A549 (cell line): ENCODE data around the gene FAM181A. TPM values are rescaled to one million over a fixed set of nuclear protein-coding genes. Genes with fewer than 3 reads are reported as not detected.

Experiments
- ATAC-seq, 2 experiments: fragments of 200-7000 bp in 1 of 2; fragments of >200 bp in 1 of 2; cut with Nextera tagmentation in 1 of 2; cut with Tn5 transposase in 1 of 2; 3 replicates each; pipeline versions ENCODE4 v1.8.0 to v1.9.1; 2018 to 2020; ENCODE audit warnings: mild to moderate bottlenecking in 1 of 2, moderate library complexity in 1 of 2
- CTCF ChIA-PET: fragments of 300-600 bp; sonication (Branson Sonifier 250); formaldehyde crosslinking; extraction: SDS; loops from one replicate; lab custom pipeline; 2021; ENCODE audit warnings: antibody characterized with exemption, inconsistent platforms; lab: Yijun Ruan, JAX
- POLR2A ChIA-PET: fragments of 350-600 bp; formaldehyde crosslinking; extraction: SDS; loops from one replicate; lab custom pipeline; 2021; ENCODE audit warnings: antibody characterized with exemption, inconsistent platforms; lab: Yijun Ruan, JAX
- DNase-seq, 2 experiments: peaks; one replicate each; pipeline versions ENCODE4 v3.0.0 to v3.0.0-alpha.2; 2011 to 2016; ENCODE audit warnings: low read depth in 1 of 2, low spot score in 1 of 2
- FAIRE-seq: peaks from 2 replicates; lab custom pipeline; 2011; peaks lifted over from hg19 to GRCh38; lab: Jason Lieb, UNC
- H3K27ac ChIP-seq, 2 experiments: fragments of >200 bp; sonication (Bioruptor Twin); formaldehyde crosslinking; 3 replicates each; pipeline ENCODE4 v1.5.1; 2016 to 2017
- H3K4me1 ChIP-seq: fragments of >200 bp; sonication (Bioruptor Twin); formaldehyde crosslinking; 3 replicates; pipeline ENCODE4 v1.6.1; 2016
- H3K4me2 ChIP-seq: fragments of >200 bp; sonication (Bioruptor Twin); formaldehyde crosslinking; 3 replicates; pipeline ENCODE4 v1.6.1; 2016
- H3K4me3 ChIP-seq: fragments of >200 bp; sonication (Bioruptor Twin); formaldehyde crosslinking; 3 replicates; pipeline ENCODE4 v1.5.1; 2016
- H3K9me3 ChIP-seq: fragments of >200 bp; sonication (Bioruptor Twin); formaldehyde crosslinking; 3 replicates; pipeline ENCODE4 v1.6.1; 2016
- BCL3 ChIP-seq: fragments of >200 bp; sonication (Bioruptor Twin); formaldehyde crosslinking; IDR thresholded peaks from 3 replicates; pipeline ENCODE4 v1.6.1; 2016
- CEBPB ChIP-seq, 2 experiments: fragments of >200 bp in 1 of 2; sonication (Bioruptor Twin) in 1 of 2; formaldehyde crosslinking in 1 of 2; IDR thresholded peaks; 2 replicates each; pipeline ENCODE4 v1.6.1; 2012 to 2016
- CHD2 ChIP-seq: fragments of 150-350 bp; IDR thresholded peaks from 2 replicates; pipeline ENCODE4 v1.6.1; 2014; ENCODE audit warnings: low read length; ENCODE audit not compliant: partially characterized antibody
- E2F6 ChIP-seq: IDR thresholded peaks from 2 replicates; pipeline ENCODE4 v1.6.1; 2012; ENCODE audit warnings: low read depth, borderline replicate concordance
- EHMT2 ChIP-seq: fragments of 200-600 bp; sonication (generic); IDR thresholded peaks from 2 replicates; pipeline ENCODE4 v1.6.1; 2016; ENCODE audit warnings: antibody characterized with exemption, low read depth, mild to moderate bottlenecking, moderate library complexity
- ESRRA ChIP-seq: fragments of 150-350 bp; IDR thresholded peaks from 2 replicates; pipeline ENCODE4 v1.6.1; 2014; ENCODE audit warnings: mild to moderate bottlenecking, low read length, borderline replicate concordance
- GATA3 ChIP-seq: IDR thresholded peaks from 2 replicates; pipeline ENCODE4 v1.6.1; 2012; ENCODE audit warnings: borderline replicate concordance
- HDAC2 ChIP-seq: fragments of 200-600 bp; sonication (generic); IDR thresholded peaks from 2 replicates; pipeline ENCODE4 v1.6.1; 2016
- HMGXB4 ChIP-seq: fragments of 250-450 bp; sonication (Bioruptor Pico); IDR thresholded peaks from 2 replicates; pipeline ENCODE4 v1.5.0; 2021; ENCODE audit warnings: mild to moderate bottlenecking, moderate library complexity, borderline replicate concordance
- HOXB13 ChIP-seq: fragments of 250-450 bp; sonication (Bioruptor Pico); IDR thresholded peaks from 2 replicates; pipeline ENCODE4 v1.5.0; 2020; ENCODE audit warnings: low read depth, mild to moderate bottlenecking, moderate library complexity
- HOXB5 ChIP-seq: fragments of 250-450 bp; sonication (Bioruptor Pico); IDR thresholded peaks from 2 replicates; pipeline ENCODE4 v1.5.0; 2020; ENCODE audit warnings: mild to moderate bottlenecking, moderate library complexity
- MAFK ChIP-seq: fragments of 450-650 bp; IDR thresholded peaks from 2 replicates; pipeline ENCODE4 v1.6.1; 2014; ENCODE audit not compliant: partially characterized antibody
- MAZ ChIP-seq: fragments of 150-350 bp; IDR thresholded peaks from 2 replicates; pipeline ENCODE4 v1.6.1; 2014; ENCODE audit warnings: antibody characterized with exemption, low read depth, low read length, borderline replicate concordance
- MYC ChIP-seq: IDR thresholded peaks from 2 replicates; pipeline ENCODE4 v1.6.1; 2012; ENCODE audit warnings: mild to moderate bottlenecking, inconsistent platforms, low read length, improper control_type of control experiment, borderline replicate concordance
- NR3C1 ChIP-seq: fragments of >200 bp; sonication (Bioruptor Twin); formaldehyde crosslinking; IDR thresholded peaks from 3 replicates; pipeline ENCODE4 v1.6.1; 2017
- POLR2A ChIP-seq: IDR thresholded peaks from 2 replicates; pipeline ENCODE4 v1.6.1; 2012; ENCODE audit warnings: mild to moderate bottlenecking, low read length
- POLR2AphosphoS2 ChIP-seq: conservative IDR thresholded peaks from 2 replicates; pipeline ENCODE4 v1.6.1; 2012; ENCODE audit warnings: low read length, improper control_type of control experiment, inconsistent platforms
- RARB ChIP-seq: fragments of 250-450 bp; sonication (Bioruptor Pico); IDR thresholded peaks from 2 replicates; pipeline ENCODE4 v1.8.0; 2021; ENCODE audit warnings: mild to moderate bottlenecking, moderate library complexity
- REST ChIP-seq: fragments of 200-600 bp; sonication (generic); IDR thresholded peaks from 2 replicates; pipeline ENCODE4 v1.6.1; 2016; ENCODE audit warnings: antibody characterized with exemption, mild to moderate bottlenecking, moderate library complexity
- RFX5 ChIP-seq: fragments of 450-650 bp; IDR thresholded peaks from 2 replicates; pipeline ENCODE4 v1.7.1; 2014; ENCODE audit warnings: antibody characterized with exemption, mild to moderate bottlenecking, moderate library complexity
- SREBF2 ChIP-seq: fragments of 450-650 bp; IDR thresholded peaks from 2 replicates; pipeline ENCODE4 v1.6.1; 2014; ENCODE audit warnings: mild to moderate bottlenecking, moderate library complexity
- ZFP36 ChIP-seq: fragments of 450-650 bp; IDR thresholded peaks from 2 replicates; pipeline ENCODE4 v1.6.1; 2014; ENCODE audit warnings: borderline replicate concordance; ENCODE audit not compliant: partially characterized antibody
- WGBS: methylation state at CpG from one replicate; pipeline ENCODE4 v1.1.6; 2017; ENCODE audit errors: missing lambda C conversion rate; 5-methylcytosine and 5-hydroxymethylcytosine counted together
- polyA minus RNA-seq: library from RNA; depleted of rRNA, polyadenylated mRNA; stranded (reverse); fragments of >200 nt; gene quantifications from 2 replicates; pipeline ENCODE4 v1.2.3, GENCODE V29; 2011; rRNA and poly(A)+ RNA removed
- polyA plus RNA-seq, 4 experiments: library from polyadenylated mRNA; depleted of rRNA in 3 of 4; stranded (reverse); fragments of >200 nt; fragmentation: RNase III in 1 of 4; extraction: RNeasy Plus Mini Kit Qiagen cat#74134 plus additional on column Dnase treatment in 1 of 4; gene quantifications; 2 replicates in 3 of 4; 3 replicates in 1 of 4; pipeline ENCODE4 v1.2.3, GENCODE V29; 2011 to 2017

Gene FAM181A
- polyA plus RNA-seq (2011; rRNA removed) (not detected in 2 replicates), polyA plus RNA-seq (2017; fragmentation: RNase III; extraction: RNeasy Plus Mini Kit Qiagen cat#74134 plus additional on column Dnase treatment) (not detected in 3 replicates), polyA minus RNA-seq (not detected in 2 replicates)
- polyA plus RNA-seq (2012; cell fraction: cytosol; rRNA removed), result not detected in 2 replicates
- polyA plus RNA-seq (2012; cell fraction: nucleus; rRNA removed), result not detected in 2 replicates

- no peak within 1 kb of the TSS for H3K4me2 ChIP-seq
- TF ChIP-seq CEBPB (IDR thresholded peaks at IDR 0.05) (no peak), REST (no peak), CHD2 (no peak), HDAC2 (no peak), POLR2AphosphoS2 (no peak), MAZ (no peak), NR3C1 (no peak), ESRRA (no peak), SREBF2 (no peak), RFX5 (no peak), EHMT2 (no peak), MYC (no peak)
- TF ChIP-seq, all 56 proteins: peak for 0
- H3K9me3 ChIP-seq, result no peaks in the 10 kb centered on the region
- CTCF ChIA-PET, result interaction anchor here (0.9 to 1.9 kb wide), 2 partner anchors 13 to 18 kb away, joined by 3 to 9 read pairs; no protein-coding TSS in a partner anchor
- no peak within 1 kb of the TSS for H3K27ac ChIP-seq
- FAIRE-seq, result no peak
- DNase-seq, result no peak
- no peak for ATAC-seq
- H3K4me1 ChIP-seq, result no peaks in the 10 kb centered on the region
- WGBS, result 71% methylated on average over 31 of the region's 38 CpGs
- POLR2A ChIA-PET, result no interaction called here
- no peak within 1 kb of the TSS for H3K4me3 ChIP-seq
Observed at GRCh38 chr14:93926873-93927799, at the start of gene FAM181A. Gene FAM181A (plus strand): TSS chr14:93927344. CDS start chr14:93928286, 942 bp downstream.

- POLR2A ChIA-PET, result no interaction called here
- DNase-seq, result no peak
- FAIRE-seq, result no peak
- CTCF ChIA-PET, result no interaction called here
- Histone ChIP-seq H3K27ac (no peak overlapping the region), H3K4me2 (no peak overlapping the region), H3K4me3 (no peak overlapping the region), H3K4me1 (no peaks in the 10 kb centered on the region), H3K9me3 (peaks cover 11% of the 10 kb centered on the region; the same call in 1 of the 3 replicates)
- WGBS, result 51% methylated on average over 8 of the region's 8 CpGs
- no peak for ATAC-seq
- TF ChIP-seq POLR2A (no peak), BCL3 (no peak), HOXB5 (CRISPR knock-in tag) (no peak), MAFK (no peak), HMGXB4 (CRISPR knock-in tag) (no peak), RARB (CRISPR knock-in tag) (no peak), E2F6 (no peak), ESRRA (no peak), HOXB13 (CRISPR knock-in tag) (no peak), GATA3 (no peak), REST (no peak), ZFP36 (no peak)
Observed at GRCh38 chr14:93878212-93878611, 48.9 kb upstream of the FAM181A start.
